SH-SY5Y (cell line): ENCODE results near the gene UFD1.

Experiments
- GATA2 ChIP-seq: IDR thresholded peaks from 2 replicates; pipeline ENCODE4 v1.6.1; 2011; ENCODE audit warnings: mild to moderate bottlenecking, low read depth, low read length
- GATA3 ChIP-seq: IDR thresholded peaks from 2 replicates; pipeline ENCODE4 v1.6.1; 2011; ENCODE audit warnings: low read depth, mild to moderate bottlenecking, low read length, moderate library complexity

UFD1 gene

DNA sequence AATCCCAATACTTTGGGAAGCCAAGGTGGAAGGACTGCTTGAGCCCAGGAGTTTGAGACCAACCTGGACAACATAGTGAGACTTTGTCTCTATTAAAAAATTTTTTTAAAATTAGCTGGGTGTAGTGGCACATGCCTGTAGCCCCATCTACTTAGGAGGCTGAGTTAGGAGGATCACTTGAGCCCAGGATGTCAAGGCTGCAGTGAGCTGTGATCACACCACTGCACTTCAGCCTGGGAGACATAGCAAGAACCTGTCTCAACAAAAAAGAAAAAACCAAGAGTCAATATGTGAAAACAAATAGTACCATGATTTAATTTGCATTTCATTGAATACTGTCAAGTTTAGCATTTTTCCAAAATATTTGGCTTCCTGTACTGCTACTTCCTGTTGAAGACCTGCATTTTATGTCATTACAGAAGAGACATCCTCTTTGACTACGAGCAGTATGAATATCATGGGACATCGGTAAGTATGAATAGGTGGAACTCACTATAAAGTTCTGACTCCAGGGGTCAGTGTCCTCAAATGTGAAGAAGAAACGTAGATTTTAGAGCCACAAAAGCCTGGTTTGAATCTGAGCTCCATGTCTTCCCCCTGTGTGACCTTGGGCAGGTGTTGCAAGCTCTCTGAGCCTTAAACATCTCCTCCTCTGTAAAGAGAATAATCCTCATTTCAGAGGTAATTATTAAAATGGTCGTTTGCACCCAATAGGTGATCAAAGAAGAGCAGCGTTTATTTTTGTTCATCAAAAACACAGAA lies 16.8 kb upstream of the UFD1 start:
- TF ChIP-seq GATA3 (no peak), GATA2 (no peak)

DNA sequence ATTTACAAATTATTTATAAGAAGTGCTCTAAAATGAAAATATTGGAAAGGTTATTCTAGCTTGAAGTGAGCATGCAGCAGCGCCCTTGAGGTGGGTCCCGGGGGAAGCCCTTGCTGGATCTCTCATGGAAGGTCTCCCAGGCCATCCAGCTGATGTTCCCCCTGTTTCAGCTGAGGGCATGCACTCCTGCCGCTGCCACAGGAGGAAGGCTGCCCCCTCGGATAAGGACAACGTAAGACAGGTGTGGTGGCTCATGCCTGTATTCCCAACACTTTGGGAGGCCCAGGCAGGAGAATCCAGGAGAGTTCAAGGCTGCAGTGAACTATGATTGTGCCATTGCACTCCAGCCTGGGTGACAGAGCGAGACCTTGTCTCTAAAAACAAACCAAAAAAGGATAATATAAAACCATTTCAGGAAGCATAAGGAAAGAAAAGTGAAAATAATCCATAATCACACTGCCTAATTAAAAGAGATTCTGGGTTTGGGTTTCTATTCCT lies 15.7 kb upstream of the UFD1 start:
- TF ChIP-seq GATA2 (no peak), GATA3 (no peak)

DNA sequence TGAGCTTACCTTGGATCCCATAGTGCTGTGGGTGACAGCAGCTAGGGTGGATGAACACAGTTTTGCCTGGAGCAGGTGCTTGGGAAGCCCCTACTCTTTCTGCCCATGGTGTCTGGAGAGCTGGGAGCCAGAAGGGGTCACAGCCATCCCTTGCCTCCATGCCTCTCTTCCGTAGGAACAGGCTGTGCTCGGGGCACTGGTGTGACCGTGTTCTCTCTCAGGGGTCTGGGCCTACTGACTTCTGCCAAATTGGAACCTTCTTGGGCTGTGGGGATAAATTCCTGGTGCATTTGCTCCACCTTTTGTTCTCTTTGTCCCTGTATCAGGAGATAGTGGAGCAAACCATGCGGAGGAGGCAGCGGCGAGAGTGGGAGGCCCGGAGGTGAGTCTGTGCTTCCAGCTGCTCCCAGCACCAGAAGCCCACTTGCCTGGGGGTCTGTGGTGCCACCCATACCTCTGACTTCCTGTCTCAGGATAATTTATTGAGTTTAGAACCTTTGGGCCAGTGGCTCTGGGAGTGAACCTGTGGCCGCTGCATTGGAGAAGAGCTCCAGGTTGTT lies 15.1 kb upstream of the UFD1 start:
- no peak for TF ChIP-seq GATA2
- no peak for TF ChIP-seq GATA3

DNA sequence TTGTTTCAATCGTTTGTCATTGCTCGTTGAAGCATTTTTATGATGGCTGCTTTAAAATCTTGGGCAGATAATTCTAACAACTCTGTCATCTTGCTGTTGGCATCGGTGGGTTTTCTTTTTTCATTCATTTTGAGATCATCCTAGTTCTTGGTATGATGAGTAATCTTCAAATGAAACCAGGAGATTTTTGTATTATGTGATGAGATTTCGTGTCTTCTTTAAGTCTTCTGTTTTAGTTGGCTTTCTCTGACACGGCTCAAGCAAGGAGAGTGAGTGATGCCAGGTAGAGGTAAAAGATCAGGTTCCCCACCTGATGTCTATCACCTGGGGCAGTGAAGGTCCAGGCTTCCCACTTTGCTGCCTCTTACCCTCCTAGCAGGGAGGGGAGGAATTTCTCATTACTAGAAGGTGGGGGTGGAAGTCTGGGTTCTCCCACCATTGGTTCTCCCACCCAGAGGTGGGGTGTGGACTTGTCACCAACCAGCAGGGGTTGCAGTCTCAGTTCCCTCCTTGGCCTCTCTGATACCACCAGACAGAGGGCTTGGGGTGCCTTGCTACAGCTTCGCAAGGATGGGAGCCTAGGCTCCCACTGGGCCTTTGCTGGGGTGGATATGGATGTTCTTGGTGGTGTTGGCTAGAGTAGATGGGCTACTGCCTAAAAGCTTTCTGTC lies 13.6 kb upstream of the UFD1 start:
- TF ChIP-seq GATA3 (no peak), GATA2 (no peak)

DNA sequence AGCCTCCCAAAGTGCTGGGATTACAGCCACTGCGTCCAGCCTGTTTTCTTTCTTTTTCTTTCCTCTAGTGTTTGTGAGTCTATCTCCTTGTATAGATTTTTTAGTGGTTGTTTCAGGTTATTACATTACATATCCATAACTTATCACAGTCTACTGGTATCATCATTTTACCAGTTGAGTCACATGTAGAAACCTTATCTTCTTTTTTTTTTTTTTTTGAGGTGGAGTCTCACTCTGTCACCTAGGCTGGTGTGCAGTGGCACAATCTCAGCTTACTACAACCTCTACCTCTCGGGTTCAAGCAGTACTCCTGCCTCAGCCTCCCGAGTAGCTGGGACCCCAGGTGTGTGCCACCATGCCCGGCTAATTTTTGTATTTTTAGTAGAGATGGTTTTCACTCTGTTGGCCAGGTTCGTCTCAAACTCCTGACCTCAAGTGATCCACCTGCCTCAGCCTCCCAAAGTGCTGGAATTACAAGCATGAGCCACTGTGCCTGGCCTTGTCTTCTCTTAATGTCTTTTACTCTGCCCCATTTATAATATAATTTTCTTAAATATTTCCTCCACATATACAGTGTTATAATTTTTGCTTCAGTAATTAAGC lies 11.7 kb upstream of the UFD1 start:
- TF ChIP-seq GATA2 (no peak), GATA3 (no peak)

DNA sequence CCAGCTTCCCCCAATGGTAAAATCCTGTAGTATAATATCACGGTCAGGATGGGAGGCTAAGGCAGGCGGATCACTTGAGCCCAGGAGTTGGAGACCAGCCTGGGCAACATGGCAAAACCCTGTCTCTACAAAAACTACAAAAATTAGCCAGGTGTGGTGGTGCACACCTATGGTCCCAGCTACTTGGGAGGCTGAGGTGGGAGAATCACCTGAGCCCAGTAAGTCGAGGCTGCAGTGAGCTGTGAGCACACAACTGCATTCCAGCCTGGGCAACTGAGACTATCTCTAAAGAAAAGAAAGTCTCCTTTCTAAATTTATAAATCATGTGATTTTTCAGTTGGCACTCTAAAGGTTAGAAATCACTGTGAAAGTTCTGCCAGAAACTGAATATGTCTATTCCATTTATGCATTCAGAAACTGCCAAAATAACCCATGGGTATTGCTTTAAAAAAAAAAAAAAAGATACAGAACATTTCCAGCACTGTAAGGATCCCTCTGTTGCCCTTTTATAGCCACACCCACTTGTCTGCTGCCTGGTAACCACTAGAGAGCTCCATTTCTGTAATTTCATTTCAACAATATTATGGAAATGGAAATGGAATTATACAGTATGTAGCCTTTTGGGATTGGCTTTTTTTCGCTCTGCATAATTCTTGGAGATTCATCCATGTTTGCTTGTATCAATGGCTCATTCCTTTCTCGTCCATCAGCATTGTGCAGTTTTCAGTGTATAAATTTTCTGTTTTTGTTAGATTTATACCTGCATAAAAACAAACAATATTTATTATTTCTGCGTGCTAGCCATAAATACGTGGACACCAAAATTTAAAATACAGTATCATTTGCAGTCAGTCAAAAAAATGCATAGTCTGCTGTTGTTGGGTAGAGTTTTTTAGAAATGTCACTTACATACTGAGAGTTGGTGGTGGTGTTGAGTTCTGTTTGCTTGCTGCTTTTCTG lies 10.2 kb upstream of the UFD1 start:
- TF ChIP-seq GATA3 (no peak), GATA2 (no peak)

DNA sequence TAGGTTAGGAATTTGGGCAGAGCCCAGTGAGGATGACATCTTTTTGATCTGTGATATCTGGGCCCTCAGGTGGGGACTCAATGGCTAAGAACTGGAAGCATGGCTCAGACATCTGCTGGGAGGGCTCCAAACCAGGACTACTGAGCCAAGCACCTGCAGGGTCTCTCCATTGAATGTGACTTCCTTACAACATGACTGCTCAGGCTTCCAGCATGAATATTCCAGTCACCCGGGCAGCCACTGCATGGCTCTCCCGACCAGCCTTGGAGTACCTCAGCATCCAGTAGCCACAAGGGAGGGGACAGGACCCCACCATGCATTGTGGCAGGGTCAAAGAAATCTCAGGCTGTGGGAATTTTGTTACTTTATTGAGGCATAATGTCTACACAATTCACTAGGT lies 9.3 kb upstream of the UFD1 start:
- no peak for TF ChIP-seq GATA3
- TF ChIP-seq GATA2 = no peak

DNA sequence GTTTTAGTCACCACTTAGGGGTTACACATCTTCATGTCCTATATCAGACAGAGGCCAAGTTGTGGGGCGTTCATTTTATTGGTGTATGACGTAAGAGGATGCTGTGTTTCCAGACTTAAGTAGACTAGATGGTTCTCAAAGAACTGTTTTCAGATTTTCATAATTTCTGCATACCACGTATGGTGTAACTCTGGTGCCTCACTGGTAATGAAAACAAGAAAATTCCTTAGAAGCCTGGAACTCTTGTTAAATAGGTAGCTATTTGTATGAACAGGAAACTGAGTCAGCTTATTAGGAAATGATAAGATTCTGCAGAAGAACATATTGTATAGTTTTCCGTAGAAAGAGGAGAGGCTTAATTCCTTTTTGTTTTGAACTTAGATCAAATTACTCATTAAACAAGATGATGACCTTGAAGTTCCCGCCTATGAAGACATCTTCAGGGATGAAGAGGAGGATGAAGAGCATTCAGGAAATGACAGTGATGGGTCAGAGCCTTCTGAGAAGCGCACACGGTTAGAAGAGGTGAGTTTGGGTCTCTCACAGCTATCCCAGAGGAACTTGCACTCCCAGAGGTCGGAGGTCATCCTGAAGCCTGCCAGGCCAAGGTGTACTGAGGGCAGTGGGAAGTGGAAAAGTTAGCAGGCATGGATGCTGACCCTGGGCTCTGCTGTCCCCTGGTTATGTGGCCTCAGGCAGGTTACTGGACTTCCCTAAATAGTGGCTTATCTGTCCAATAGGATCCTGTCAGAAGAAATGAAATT lies 4.7 kb upstream of the UFD1 start:
- TF ChIP-seq GATA2 (no peak), GATA3 (no peak)

DNA sequence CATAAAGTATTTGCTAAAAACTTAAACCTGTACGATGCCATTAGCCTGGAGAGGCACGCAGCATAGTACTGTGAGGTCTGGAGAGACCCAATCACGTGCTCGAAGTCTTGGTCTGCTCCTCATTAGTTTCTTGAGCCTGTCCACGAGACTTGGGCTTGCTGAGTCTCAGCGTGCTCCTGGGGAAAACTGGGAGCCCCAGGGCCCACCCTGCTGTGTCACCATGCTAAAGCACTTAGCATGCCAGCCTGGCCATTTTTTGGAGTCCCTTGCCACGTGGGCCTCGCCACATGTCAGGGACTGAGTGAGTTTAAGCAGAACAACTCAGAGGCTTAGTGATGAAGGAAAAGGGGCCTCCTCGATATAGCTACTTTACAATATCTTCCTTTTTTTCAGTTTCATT lies 3.3 kb upstream of the UFD1 start:
- TF ChIP-seq GATA2 (no peak), GATA3 (no peak)

DNA sequence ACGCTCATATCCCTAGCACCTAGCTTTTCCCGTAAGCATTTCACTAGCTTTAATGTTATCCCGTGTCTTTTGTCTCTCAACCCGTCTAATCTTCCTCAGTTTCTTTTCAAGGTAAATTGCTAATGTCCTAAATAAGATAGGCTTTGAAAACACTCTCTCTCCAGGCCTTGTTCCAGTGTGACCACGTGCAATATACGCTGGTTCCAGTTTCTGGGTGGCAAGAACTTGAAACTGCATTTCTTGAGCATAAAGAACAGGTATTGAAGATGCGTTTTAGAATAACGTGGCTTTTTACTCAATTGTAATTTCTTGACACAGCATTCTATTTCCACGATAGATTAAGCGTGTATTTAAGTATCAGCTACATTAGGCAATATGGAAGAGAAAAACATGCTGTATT lies 1.8 kb upstream of the UFD1 start:
- TF ChIP-seq GATA3 (no peak), GATA2 (no peak)

DNA sequence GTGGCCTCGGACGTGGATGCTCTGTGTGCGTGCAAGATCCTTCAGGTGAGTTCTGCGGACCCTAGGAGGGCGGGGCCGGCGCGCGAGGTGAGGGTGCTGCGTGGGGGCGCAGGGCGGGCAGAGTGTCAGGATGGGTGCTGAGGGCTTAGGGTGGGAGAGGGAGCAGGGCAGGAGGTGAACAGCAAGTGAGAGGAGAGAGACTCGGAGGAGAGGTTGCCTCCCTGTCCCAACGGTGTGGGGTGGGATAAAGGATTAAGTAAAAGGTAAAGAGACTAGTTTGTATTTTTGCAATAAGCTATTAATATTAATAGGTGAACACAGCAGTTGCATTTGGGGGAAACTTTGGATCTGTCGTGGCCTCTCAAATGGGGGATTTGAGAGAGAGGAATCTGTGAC lies 1.2 kb upstream of the UFD1 start:
- TF ChIP-seq GATA3 (no peak), GATA2 (no peak)

DNA sequence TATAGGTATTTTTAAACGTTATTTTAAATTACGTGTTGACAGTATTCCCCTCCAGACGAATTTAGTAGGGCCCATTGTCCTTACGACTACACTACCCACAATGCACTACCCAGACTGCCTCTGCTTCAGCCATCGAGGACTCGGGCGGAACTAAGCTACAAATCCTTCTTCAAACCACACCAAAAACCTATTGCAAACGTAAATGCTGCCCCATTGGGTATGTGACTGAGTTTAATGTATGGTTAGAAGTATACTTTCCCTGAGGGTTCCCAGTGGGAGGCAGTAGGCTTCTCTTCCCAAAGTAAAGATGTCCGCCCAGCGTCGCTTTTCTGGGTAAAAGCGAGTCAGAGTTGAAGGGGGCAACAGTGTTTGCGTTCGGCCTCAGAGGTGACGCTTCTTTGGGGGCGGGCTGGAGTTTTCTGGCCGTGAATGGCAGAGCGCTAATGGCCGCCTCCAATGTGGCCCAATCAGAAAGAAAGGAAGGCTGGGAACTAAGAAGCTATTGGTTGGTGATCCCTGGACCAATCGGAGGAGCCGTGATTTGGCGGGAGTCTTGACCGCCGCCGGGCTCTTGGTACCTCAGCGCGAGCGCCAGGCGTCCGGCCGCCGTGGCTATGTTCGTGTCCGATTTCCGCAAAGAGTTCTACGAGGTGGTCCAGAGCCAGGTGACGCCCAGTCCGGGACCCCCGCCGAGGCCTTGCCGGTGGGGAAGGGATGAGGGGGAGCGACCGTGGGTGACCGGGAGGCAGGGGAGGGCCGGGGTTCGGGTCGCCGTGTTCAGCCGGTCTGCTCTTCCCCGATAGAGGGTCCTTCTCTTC lies 571 bp upstream of the UFD1 start, which contains the start of gene CDC45:
TSS of gene CDC45 (plus strand) at position 566 of the 818 bp plus-strand sequence. CDS start at position 615, 49 bp downstream.
- TF ChIP-seq GATA3 (no peak), GATA2 (no peak)
